Eye (tissue), 1 donor: Measurements from ENCODE around the gene GOLGA8J.
"Not testable (repeated sequence)": the region's sequence is repeated elsewhere in the genome, so short reads cannot be mapped to it uniquely, and the experiment has no call there.

Experiments
- DNase-seq: peaks from one replicate; pipeline ENCODE4 v3.0.0-alpha.2; 2015

The GOLGA8J gene

DNA sequence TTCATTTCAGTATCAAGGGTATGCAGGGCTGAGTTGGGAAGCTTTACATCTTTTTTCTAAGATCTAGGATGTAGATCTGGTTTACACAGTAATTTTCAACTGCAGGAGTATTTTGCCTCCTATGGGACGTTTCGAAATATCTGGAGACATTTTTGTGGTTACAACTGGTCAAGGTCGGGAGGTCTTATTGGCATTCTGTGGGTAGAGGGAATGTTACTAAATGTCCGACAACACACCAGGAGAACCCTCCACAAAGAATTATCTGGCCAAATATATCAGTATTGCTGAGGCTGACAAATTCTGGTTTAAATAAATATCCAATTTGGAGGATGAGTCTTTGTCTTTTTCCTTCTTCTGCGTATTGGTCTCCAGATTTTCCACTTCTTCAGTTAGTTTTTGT lies 1.9 kb upstream of the GOLGA8J start:
- DNase-seq = not testable (repeated sequence)

DNA sequence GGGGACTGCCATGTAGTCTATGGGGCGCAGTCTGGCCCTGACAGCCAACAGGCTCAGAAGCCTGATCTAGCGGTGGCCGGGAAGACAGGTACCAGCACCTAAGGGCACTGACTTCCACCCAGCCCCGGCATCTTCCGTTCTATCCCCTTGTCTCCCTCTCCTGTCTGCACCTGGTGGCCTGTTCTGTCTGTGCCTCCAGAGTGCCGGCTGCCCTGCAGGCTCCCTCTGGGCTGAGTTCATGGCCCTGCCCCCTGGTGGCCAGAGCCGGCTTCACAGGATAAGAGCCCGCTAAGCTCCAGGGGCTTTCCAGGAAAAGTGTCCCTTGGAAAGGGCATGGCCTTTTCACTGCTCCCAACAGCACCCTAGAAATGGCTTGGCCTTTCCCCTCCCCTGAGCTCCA lies 15.1 kb downstream of the GOLGA8J start:
- not testable (repeated sequence) for DNase-seq

DNA sequence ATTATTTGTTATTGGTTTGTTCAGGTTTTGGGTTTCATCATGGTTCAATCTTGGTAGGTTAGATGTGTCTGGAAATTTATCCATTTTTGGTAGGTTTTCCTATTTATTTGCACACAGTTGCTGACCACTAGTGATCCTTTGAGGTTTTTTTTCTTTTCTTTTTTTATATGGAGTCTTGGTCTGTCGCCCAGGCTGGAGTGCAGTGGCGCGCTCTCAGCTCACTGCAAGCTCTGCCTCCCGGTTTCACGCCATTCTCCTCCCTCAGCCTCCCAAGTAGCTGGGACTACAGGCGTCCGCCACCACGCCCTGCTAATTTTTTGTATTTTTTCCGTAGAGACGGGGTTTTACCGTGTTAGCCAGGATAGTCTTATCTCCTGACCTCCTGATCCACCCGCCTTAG lies 20.1 kb downstream of the GOLGA8J start:
- not testable (repeated sequence) for DNase-seq

DNA sequence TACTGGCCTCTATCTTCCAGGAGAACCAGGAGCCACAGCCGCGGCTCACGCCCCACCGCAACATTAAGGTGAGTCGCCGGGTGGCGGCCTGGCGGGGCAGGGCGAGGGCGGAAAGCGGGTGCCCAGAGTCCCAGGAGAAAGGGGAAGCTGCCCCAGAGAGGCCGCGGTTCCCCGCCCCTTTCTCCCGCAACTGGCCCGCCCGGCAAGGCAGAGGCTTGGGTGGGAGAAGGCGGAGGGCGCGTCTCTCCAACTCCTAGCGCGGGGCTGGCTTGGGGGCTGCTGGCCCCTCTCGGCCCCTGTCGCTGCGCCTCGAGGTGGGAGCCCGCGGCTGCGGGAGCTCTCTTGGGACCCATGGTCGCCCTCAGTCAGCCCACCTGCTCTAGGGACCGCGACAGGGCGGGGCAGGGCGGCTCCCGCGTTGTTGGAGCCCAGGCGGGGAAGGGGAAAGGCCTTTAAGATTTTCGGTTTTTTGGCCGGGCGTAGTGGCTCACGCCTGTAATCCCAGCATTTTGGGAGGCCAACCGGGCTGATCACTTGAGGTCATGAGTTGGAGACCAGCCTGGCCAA lies 21.3 kb downstream of the GOLGA8J start:
- not testable (repeated sequence) for DNase-seq

DNA sequence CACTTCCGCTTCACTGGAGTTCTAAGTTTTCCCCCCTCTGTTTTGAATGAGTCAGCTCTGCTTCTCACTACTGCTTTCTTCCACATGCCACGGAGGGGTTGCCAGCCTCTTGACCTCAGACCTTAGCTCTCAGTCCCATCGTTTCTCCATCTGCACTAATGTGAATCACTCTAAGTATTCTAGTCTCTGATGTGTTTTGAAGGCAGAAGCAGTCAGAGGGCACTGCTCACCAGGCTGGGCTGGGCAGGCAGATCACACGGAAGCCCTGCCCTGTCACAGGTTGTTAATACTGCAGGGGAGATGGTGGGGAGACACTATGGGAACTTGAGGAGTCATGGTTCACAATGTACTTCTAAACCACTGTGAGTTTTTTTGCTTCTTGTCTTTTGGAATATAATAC lies 27.8 kb downstream of the GOLGA8J start:
- DNase-seq = not testable (repeated sequence)

DNA sequence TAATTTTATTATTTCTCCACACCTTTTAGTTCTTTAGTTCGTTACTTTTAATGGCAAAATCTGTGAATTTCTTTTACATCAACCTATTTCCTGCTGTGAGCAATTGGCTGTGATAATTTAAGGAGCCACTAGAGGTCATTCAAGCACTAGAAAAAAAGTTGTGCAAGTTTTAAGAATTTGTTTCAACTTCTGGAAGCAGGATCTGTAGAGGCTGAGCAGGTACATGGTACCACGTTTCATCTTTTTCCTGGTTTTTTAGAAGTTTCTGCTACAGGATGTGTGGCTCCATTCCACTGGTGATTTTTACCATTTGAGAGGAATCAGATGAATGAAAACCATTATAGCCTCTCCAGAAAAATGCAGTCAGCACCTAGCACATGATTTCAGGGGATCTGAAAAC lies 47.3 kb downstream of the GOLGA8J start:
- peak; percentile 12 for DNase-seq

DNA sequence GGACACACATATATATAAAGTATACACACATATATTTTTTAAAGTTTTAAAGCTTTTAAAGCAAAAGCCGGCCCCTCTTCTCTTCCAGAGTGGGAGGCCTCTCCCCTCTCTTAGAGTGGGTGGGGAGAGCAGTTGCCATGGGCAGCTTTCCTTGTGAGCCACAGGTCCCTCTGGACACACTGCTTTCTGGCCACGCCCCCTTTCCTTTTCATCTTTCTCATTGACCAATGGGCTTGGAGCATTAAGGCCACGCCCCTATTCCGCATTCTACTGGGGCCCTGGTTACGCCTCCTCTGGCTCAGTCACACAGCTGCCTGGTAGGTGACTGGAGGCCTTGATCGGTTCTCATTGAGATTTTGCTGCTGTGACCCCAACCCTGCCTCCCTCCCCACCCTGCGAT lies 52.0 kb downstream of the GOLGA8J start, which contains the start of gene GOLGA8T:
GOLGA8T (plus strand) TSS at position 301 of the 400 bp plus-strand sequence; CDS start at position 399, 98 bp downstream.
- not testable (repeated sequence) for DNase-seq
